ENCODE data around the gene CAMTA1.

GRCh38 chr1:7227654-7228053 is 442.4 kb downstream of the CAMTA1 start:
- TF ChIP-seq CTCF (IDR thresholded peaks at IDR 0.05) (no peak), EZH2phosphoT487 (IDR thresholded peaks at IDR 0.05) (no peak), EZH2 (IDR thresholded peaks at IDR 0.05) (no peak)

Measured in neural progenitor cell (in vitro differentiated cells).